Fibroblast of pulmonary artery (primary cell): ENCODE results near the gene IL6R.
A peak's percentile ranks its signal among the peaks of the same experiment; 100 is the strongest.

Experiments
- DNase-seq: peaks from one replicate; pipeline ENCODE4 v3.0.0-alpha.2; 2010; ENCODE audit warnings: low read depth
- H3K4me3 ChIP-seq: replicated peaks from 2 replicates; pipeline ENCODE4 v1.5.1; 2011; ENCODE audit warnings: low read depth, mild to moderate bottlenecking, control low read depth, low read length, moderate library complexity
- TF ChIP-seq, protein P1 (sequence below): IDR thresholded peaks from 2 replicates; pipeline ENCODE4 v1.5.1; 2011; ENCODE audit warnings: mild to moderate bottlenecking, control low read depth, low read length, inconsistent platforms; ENCODE audit errors: missing control alignments

Gene IL6R

DNA sequence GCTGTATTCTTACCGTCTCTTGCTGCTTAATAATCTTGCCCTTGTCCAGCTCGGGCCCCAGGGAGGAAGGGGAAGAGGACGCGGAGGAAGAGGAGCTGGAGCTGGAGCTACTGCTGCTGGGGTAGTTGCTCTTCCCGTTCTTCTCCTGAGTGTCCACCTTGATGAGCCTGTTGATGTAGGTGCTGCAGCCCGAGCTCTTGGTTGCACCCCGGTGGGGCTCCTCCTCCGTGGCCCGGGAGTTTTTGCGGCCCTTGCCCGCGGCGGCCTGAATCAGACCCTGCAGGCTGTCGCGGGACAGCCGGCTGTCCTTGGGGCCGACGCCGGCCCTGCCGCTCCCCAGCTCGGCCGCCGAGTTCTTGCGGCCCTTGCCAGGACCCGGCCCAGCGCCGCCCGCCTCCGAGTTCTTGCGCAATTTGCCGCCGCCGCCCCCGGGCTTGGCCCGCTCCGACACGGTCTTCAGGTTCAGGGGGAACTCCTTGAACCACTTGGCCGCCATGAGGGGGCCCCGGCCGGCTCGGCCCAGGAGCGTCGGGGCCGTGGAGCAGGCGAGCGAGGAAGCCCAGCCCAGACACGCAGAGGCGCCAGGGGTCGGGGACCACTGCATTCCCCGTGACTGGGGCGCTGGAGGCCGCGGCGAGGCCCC lies 96.4 kb downstream of the IL6R start:
- peak overlapping the region; percentile 39 for H3K4me3 ChIP-seq
- TF ChIP-seq, protein P1, sequence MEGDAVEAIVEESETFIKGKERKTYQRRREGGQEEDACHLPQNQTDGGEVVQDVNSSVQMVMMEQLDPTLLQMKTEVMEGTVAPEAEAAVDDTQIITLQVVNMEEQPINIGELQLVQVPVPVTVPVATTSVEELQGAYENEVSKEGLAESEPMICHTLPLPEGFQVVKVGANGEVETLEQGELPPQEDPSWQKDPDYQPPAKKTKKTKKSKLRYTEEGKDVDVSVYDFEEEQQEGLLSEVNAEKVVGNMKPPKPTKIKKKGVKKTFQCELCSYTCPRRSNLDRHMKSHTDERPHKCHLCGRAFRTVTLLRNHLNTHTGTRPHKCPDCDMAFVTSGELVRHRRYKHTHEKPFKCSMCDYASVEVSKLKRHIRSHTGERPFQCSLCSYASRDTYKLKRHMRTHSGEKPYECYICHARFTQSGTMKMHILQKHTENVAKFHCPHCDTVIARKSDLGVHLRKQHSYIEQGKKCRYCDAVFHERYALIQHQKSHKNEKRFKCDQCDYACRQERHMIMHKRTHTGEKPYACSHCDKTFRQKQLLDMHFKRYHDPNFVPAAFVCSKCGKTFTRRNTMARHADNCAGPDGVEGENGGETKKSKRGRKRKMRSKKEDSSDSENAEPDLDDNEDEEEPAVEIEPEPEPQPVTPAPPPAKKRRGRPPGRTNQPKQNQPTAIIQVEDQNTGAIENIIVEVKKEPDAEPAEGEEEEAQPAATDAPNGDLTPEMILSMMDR = no peak
- DNase-seq = peak; percentile 22

DNA sequence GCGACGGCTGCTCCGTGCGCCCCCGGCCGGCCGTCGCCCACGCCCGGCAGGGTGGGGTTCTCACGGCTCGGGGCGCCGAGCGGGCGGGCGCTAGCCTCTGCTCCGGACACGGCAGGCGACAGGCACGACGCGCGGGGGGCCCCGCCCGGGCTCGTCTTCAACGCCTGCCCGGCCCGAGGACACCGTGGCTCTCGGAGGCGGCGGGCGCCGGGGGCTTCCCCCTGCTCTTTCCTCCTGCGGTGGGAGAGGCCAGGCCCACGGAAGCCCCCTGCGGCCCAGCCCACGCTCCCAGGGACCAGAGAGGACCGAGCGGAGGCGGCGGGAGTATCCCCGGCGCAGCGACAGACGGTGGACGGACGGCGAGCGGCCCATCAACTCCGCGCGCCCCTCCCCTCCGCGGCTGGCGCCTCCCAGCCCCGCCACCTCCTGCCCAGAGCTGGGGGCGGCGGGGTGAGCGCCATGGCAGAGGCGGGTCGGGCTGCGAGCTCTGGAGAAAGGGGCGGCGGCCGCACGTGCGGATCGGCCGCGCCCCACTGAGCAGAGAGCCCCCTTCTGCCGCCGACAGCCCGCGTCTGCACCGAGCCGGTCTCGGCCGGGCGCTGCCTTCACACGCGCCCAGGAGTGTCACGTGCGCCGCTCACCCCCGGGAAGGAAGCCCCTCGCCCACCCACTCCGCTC lies 97.1 kb downstream of the IL6R start, which contains the start of the genes SHE and TDRD10:
TSS of gene SHE (minus strand) at position 347 of the 678 bp plus-strand sequence. CDS start 386 bp downstream, outside the sequence.
TSS of gene TDRD10 (plus strand) at position 154 of the 678 bp plus-strand sequence. CDS start 4,685 bp downstream, outside the sequence.
- TF ChIP-seq, protein P1 = no peak
- no peak for DNase-seq
- peak within 1 kb of the TSS; percentile 39 for H3K4me3 ChIP-seq

DNA sequence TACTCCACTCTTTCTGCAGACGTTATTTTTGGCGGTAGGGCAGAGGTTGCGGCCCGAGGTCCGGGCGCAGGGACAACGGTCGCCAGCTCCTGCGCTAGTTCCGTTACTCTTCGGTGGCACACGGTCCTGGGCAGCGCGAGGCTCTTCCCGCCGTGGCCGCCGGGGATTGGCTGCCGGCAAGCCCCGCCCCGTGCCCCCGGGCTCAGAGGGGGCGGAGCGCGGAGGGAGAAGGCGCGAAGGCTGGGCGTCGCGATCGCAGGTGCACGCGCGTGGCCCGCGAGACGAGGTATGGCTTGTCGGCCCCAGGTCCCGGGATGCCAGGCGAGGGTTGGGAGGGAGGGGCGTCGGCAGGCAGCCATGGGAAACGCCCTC lies 97.6 kb downstream of the IL6R start:
- TF ChIP-seq, protein P1 = no peak
- no peak overlapping the region for H3K4me3 ChIP-seq
- no peak for DNase-seq

DNA sequence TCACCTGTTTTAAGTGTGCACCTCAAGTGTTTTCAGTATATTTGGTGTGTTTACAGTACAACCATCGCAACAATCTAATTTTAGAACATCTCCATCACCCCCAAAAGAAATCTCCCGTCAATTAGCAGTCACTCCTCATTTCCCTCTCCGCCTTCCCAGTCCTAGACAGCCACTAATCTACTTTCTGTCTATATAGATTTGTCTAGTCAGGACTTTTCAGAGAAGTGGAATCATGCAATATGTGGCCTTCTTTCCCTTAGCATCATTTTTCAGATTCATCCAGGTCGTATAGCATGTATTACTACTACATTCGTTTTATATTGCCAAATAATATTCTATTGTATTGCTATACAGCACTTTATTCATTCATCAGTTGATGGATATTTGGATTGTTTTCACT lies 98.8 kb downstream of the IL6R start:
- H3K4me3 ChIP-seq = no peak overlapping the region
- TF ChIP-seq, protein P1 = no peak
- no peak for DNase-seq

DNA sequence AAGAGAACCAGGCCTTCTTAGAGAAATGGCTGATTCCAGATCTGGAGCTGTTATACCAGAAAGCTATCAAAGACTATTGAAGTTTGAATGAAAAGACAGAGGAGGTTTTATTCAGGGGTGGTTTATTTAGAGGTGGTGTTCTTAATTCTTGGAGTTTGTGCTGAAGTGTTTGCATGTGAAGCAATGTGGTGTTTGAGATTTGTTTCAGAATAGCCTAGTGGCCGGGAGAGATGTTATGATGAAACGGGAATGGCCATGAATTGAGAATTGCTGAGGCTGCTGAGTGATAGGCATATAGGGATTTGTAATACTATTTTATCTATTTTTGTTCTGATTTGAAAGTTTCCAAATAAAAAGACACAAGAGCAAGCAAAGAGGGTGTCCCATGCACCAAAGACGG lies 107.6 kb downstream of the IL6R start:
- no peak for DNase-seq
- H3K4me3 ChIP-seq = no peak overlapping the region
- TF ChIP-seq, protein P1 = no peak

DNA sequence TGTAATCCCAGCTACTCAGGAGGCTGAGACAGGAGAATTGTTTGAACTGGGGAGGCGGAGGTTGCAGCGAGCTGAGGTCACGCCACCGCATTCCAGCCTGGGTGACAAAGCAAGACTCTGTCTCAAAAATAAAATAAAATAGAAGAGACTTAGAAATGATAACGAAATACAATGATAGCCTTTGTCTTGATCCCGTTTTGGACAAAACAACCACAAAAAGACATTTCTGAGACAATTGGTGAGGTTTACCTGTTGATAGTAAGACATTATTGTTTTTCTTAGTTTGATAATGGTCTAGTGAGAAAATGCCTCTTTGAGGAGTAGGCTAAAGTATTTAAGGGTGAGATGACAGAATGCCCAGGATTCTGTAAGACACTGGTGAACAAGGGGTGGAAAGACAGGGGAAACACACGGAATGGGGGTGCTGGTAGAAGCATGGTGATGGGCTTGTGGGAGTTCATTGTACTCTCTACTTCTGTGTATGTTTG lies 109.0 kb downstream of the IL6R start:
- TF ChIP-seq, protein P1 = no peak
- DNase-seq = no peak
- H3K4me3 ChIP-seq = no peak overlapping the region

DNA sequence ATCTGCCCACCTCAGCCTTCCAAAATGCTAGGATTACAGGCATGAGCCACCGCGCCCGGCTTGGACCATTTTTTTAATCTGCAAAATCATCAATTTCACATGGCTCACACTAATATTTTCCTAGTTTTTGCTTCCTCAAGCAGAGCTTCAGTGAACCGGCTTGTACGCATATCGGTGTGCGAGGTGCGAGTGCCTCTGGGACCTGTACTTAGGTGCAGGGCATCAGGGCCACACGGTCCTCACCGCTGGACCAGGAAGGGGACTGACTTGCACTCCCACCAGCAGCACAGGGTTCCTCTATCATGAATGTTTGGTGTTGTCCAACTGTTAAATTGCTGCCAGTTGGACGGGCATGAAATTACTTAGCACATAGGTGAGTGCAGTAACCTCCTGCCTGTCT lies 112.5 kb downstream of the IL6R start:
- H3K4me3 ChIP-seq = no peak overlapping the region
- TF ChIP-seq, protein P1 = no peak
- DNase-seq = no peak
